Fibroblast of lung (primary cell): ENCODE results near the gene HOXA7. TPM values are rescaled to one million over a fixed set of nuclear protein-coding genes. Genes with fewer than 3 reads are reported as not detected.

Experiments used
- DNase-seq, 2 donors: peaks; one replicate each; pipeline versions ENCODE4 v3.0.0 to v3.0.0-alpha.2; 2010; ENCODE audit warnings: low read depth in 2 of 2
- H2AFZ ChIP-seq: 2 replicates; pipeline ENCODE4 v1.5.1; 2012; ENCODE audit warnings: low read length, control low read depth, inconsistent platforms
- H3K27ac ChIP-seq: 2 replicates; pipeline ENCODE4 v1.5.1; 2011; ENCODE audit warnings: low read length, control low read depth; ENCODE audit not compliant: insufficient read depth
- H3K27me3 ChIP-seq: 2 replicates; pipeline ENCODE4 v1.5.1; 2011; ENCODE audit warnings: mild to moderate bottlenecking, low read length; ENCODE audit not compliant: control insufficient read depth, insufficient read depth
- H3K36me3 ChIP-seq: 2 replicates; pipeline ENCODE4 v1.5.1; 2011; ENCODE audit warnings: low read length; ENCODE audit not compliant: control insufficient read depth, insufficient read depth
- H3K4me1 ChIP-seq: 2 replicates; pipeline ENCODE4 v1.5.1; 2011; ENCODE audit warnings: low read length; ENCODE audit not compliant: control insufficient read depth, insufficient read depth; ENCODE audit errors: extremely low read depth
- H3K4me2 ChIP-seq: 2 replicates; pipeline ENCODE4 v1.5.1; 2011; ENCODE audit warnings: low read length, control low read depth; ENCODE audit not compliant: insufficient read depth; ENCODE audit errors: extremely low read depth
- H3K4me3 ChIP-seq, 4 experiments: fragments of 200-600 bp in 1 of 4; sonication (generic) in 1 of 4; replicated peaks in 1 of 4; 2 replicates each; pipeline ENCODE4 v1.5.1; 2011 to 2016; ENCODE audit warnings: low read length in 4 of 4, low read depth in 3 of 4, mild to moderate bottlenecking in 3 of 4, control low read depth in 2 of 4, inconsistent platforms in 1 of 4, mixed read lengths in 1 of 4; ENCODE audit not compliant: insufficient read depth in 1 of 4; ENCODE audit errors: control extremely low read depth in 1 of 4
- H3K79me2 ChIP-seq: 2 replicates; pipeline ENCODE4 v1.5.1; 2012; ENCODE audit warnings: mild to moderate bottlenecking, low read length, inconsistent platforms; ENCODE audit not compliant: control insufficient read depth, insufficient read depth
- H3K9ac ChIP-seq: 2 replicates; pipeline ENCODE4 v1.5.1; 2011; ENCODE audit warnings: mild to moderate bottlenecking, low read length, control low read depth; ENCODE audit not compliant: insufficient read depth
- H3K9me3 ChIP-seq: 2 replicates; pipeline ENCODE4 v1.5.1; 2012; ENCODE audit warnings: low read depth, low read length; ENCODE audit not compliant: control insufficient read depth, insufficient read depth
- H4K20me1 ChIP-seq: 2 replicates; pipeline ENCODE4 v1.5.1; 2011; ENCODE audit warnings: low read length; ENCODE audit not compliant: control insufficient read depth, insufficient read depth; ENCODE audit errors: extremely low read depth
- CTCF ChIP-seq, 2 donors: IDR thresholded peaks in 1 of 2; conservative IDR thresholded peaks in 1 of 2; 1 replicate in 1 of 2; 2 replicates in 1 of 2; pipeline ENCODE4 v1.5.1; 2011 to 2012; ENCODE audit warnings: low read length in 2 of 2, control low read depth in 1 of 2, inconsistent platforms in 1 of 2, low read depth in 1 of 2, mild to moderate bottlenecking in 1 of 2
- EZH2 ChIP-seq: IDR thresholded peaks from 2 replicates; pipeline ENCODE4 v1.5.1; 2012; ENCODE audit warnings: low read length, control low read depth, mild to moderate bottlenecking; ENCODE audit errors: missing control alignments
- polyA plus RNA-seq, 2 donors: library from polyadenylated mRNA; depleted of rRNA in 1 of 2; stranded (reverse) in 1 of 2; unstranded in 1 of 2; fragments of >200 nt; gene quantifications; 2 replicates each; pipeline ENCODE4 v1.2.1, GENCODE V29; 2011 to 2012; ENCODE audit warnings: missing spikeins in 1 of 2
- total RNA-seq: library from RNA; depleted of rRNA; stranded (reverse); fragments of >200 nt; gene quantifications from 2 replicates; pipeline ENCODE4 v1.2.1, GENCODE V29; 2014

Gene HOXA7
- total and polyA plus RNA-seq, 2 donors (not counting 1 experiment from before 2014, with no cell fraction given): 1.2 to 5.3 TPM

- H2AFZ ChIP-seq: peak overlapping the region; percentile 90
- H3K27me3 ChIP-seq: no peaks in the 10 kb centered on the region
- TF ChIP-seq EZH2 (no peak), CTCF (conservative IDR thresholded peaks at IDR 0.05 in 1 of 2, IDR thresholded peaks at IDR 0.05 in 1 of 2; ENCODE audit: low read depth in 1 of 2, low read length in 2 of 2) (no peak)
- no peaks in the 10 kb centered on the region for H3K9me3 ChIP-seq
- no peak overlapping the region for H3K9ac ChIP-seq
- no peaks in the 10 kb centered on the region for H4K20me1 ChIP-seq
- H3K4me2 ChIP-seq: peak overlapping the region; percentile 85
- H3K4me3 ChIP-seq: peak overlapping the region; percentile 33 to 86 (median 73)
- H3K27ac ChIP-seq: no peak overlapping the region
- H3K36me3 ChIP-seq: no peaks in the 10 kb centered on the region
- peaks cover 16% of the 10 kb centered on the region for H3K79me2 ChIP-seq
- no peak for DNase-seq
- peaks cover 4% of the 10 kb centered on the region for H3K4me1 ChIP-seq
Measured at GRCh38 chr7:27154901-27155815, 1.3 kb downstream of the HOXA7 start.

DNA sequence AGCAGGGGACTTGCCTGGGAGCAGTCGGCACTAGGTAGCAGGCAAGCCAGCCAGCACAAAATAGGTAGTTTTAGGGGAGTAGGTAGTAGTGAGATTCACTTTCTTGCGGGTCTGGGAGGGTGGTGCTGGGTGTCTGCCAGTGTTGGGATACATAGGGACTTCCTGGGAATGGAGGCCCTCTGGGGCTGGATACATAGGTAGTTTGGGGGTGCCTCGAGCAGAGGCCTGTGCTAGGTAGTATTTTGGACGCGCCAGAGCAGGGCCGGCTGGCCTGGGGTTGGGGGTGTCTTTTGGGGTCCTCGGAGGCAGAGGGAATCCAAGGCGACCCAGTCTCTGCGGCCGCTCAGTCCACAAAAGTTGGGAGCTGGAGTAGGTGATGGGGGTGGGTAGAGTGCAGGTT, 2.1 kb downstream of the HOXA7 start:
- no peaks in the 10 kb centered on the region for H3K9me3 ChIP-seq
- H3K27me3 ChIP-seq: no peaks in the 10 kb centered on the region
- no peak overlapping the region for H2AFZ ChIP-seq
- no peak for DNase-seq
- no peak overlapping the region for H3K9ac ChIP-seq
- H3K4me3 ChIP-seq: no peak overlapping the region
- no peak overlapping the region for H3K27ac ChIP-seq
- no peaks in the 10 kb centered on the region for H4K20me1 ChIP-seq
- H3K4me1 ChIP-seq: peaks cover 4% of the 10 kb centered on the region
- TF ChIP-seq CTCF (conservative IDR thresholded peaks at IDR 0.05 in 1 of 2, IDR thresholded peaks at IDR 0.05 in 1 of 2; ENCODE audit: low read depth in 1 of 2, low read length in 2 of 2): no peak
- no peak for TF ChIP-seq EZH2
- no peaks in the 10 kb centered on the region for H3K36me3 ChIP-seq
- H3K4me2 ChIP-seq: no peak overlapping the region
- peaks cover 22% of the 10 kb centered on the region for H3K79me2 ChIP-seq

DNA sequence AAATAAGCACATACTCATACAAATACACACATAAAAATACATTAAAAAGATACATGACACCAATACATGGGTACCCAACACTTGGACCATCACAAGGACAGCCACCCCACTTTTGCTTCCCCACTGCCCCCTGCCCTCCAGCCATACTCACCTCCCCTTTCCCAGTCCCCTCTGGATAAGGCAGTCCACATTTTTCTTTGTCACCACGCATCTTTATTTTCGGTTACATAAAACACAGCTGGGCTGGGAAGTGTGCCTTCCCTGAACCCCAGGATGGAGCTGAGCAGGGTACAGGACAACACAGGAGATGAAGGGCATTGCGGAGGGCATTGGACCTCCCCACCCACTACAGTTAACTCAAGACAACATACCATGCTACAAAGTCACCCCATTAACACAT, 2.9 kb downstream of the HOXA7 start:
- H3K9me3 ChIP-seq: no peaks in the 10 kb centered on the region
- no peaks in the 10 kb centered on the region for H3K36me3 ChIP-seq
- no peak overlapping the region for H3K4me3 ChIP-seq
- H3K4me1 ChIP-seq: peaks cover 9% of the 10 kb centered on the region
- no peak for DNase-seq
- peaks cover 31% of the 10 kb centered on the region for H3K79me2 ChIP-seq
- no peak overlapping the region for H3K9ac ChIP-seq
- no peak overlapping the region for H3K27ac ChIP-seq
- TF ChIP-seq CTCF (conservative IDR thresholded peaks at IDR 0.05 in 1 of 2, IDR thresholded peaks at IDR 0.05 in 1 of 2; ENCODE audit: low read depth in 1 of 2, low read length in 2 of 2) (no peak), EZH2 (no peak)
- H3K27me3 ChIP-seq: no peaks in the 10 kb centered on the region
- H2AFZ ChIP-seq: no peak overlapping the region
- no peak overlapping the region for H3K4me2 ChIP-seq
- no peaks in the 10 kb centered on the region for H4K20me1 ChIP-seq
